Neural cell (in vitro differentiated cells): ENCODE measurements around the gene UGCG. TPM values are rescaled to one million over a fixed set of nuclear protein-coding genes. Genes with fewer than 3 reads are reported as not detected.

Experiments used
- H2AFZ ChIP-seq: fragments of 200-600, 300-800 bp; sonication (generic), shearing (Covaris generic); 2 replicates; pipeline ENCODE4 v1.6.0; 2014; ENCODE audit warnings: low read depth, mild to moderate bottlenecking, antibody characterized with exemption, low read length, moderate library complexity
- H3F3A ChIP-seq: fragments of 200-600 bp; shearing (Covaris generic); 2 replicates; pipeline ENCODE4 v1.6.1; 2016; ENCODE audit warnings: mild to moderate bottlenecking, moderate library complexity, mixed read lengths, antibody characterized with exemption, low read length; ENCODE audit not compliant: insufficient read depth, poor library complexity, severe bottlenecking
- H3K27ac ChIP-seq: fragments of 200-600, 300-800 bp; sonication (generic), shearing (Covaris generic); 2 replicates; pipeline ENCODE4 v1.5.1; 2014; ENCODE audit warnings: mild to moderate bottlenecking, low read length, moderate library complexity
- H3K27me3 ChIP-seq: fragments of 300-800, 200-600 bp; sonication (generic), shearing (Covaris generic); 2 replicates; pipeline ENCODE4 v1.6.0; 2014; ENCODE audit warnings: mild to moderate bottlenecking, low read depth, low read length, moderate library complexity; ENCODE audit not compliant: insufficient read depth
- H3K36me3 ChIP-seq: fragments of 300-800, 200-600 bp; sonication (generic), shearing (Covaris generic); 2 replicates; pipeline ENCODE4 v1.5.1; 2014; ENCODE audit warnings: mild to moderate bottlenecking, antibody characterized with exemption, low read length, moderate library complexity; ENCODE audit not compliant: insufficient read depth
- H3K4me2 ChIP-seq: fragments of 300-800, 200-600 bp; sonication (generic), shearing (Covaris generic); 2 replicates; pipeline ENCODE4 v1.6.0; 2014; ENCODE audit warnings: mild to moderate bottlenecking, low read length
- H3K4me3 ChIP-seq: fragments of 300-800, 200-600 bp; sonication (generic), shearing (Covaris generic); 2 replicates; pipeline ENCODE4 v1.5.1; 2014; ENCODE audit warnings: mild to moderate bottlenecking, low read length, moderate library complexity
- H3K79me2 ChIP-seq: fragments of 200-600 bp; shearing (Covaris generic); replicated peaks from 2 replicates; pipeline ENCODE4 v1.6.0; 2014; ENCODE audit warnings: mild to moderate bottlenecking, low read length, moderate library complexity; ENCODE audit not compliant: insufficient read depth
- H3K9ac ChIP-seq: fragments of 300-800, 200-600 bp; sonication (generic), shearing (Covaris generic); 2 replicates; pipeline ENCODE4 v1.6.1; 2016; ENCODE audit warnings: mild to moderate bottlenecking, low read length, mixed read lengths
- H3K9me2 ChIP-seq: fragments of 200-600 bp; shearing (Covaris generic); 2 replicates; pipeline ENCODE4 v1.6.1; 2016; ENCODE audit warnings: mild to moderate bottlenecking, low read length, mixed read lengths; ENCODE audit not compliant: insufficient read depth
- H3K9me3 ChIP-seq: fragments of 200-600, 300-800 bp; sonication (generic), shearing (Covaris generic); 2 replicates; pipeline ENCODE4 v1.6.1; 2016; ENCODE audit warnings: mild to moderate bottlenecking, mixed run types, low read length, moderate library complexity, mixed read lengths
- H4K20me1 ChIP-seq: fragments of 200-600 bp; shearing (Covaris generic); 2 replicates; pipeline ENCODE4 v1.6.1; 2016; ENCODE audit warnings: mild to moderate bottlenecking, mixed run types; ENCODE audit not compliant: insufficient read depth
- CTCF ChIP-seq: fragments of 450-650 bp; IDR thresholded peaks from 2 replicates; pipeline ENCODE4 v1.5.1; 2014; ENCODE audit warnings: antibody characterized with exemption, mild to moderate bottlenecking, moderate library complexity; ENCODE audit not compliant: poor library complexity, severe bottlenecking
- EP300 ChIP-seq: fragments of 450-650 bp; conservative IDR thresholded peaks from 2 replicates; pipeline ENCODE4 v1.6.1; 2014; ENCODE audit warnings: antibody characterized with exemption, mild to moderate bottlenecking, moderate library complexity; ENCODE audit not compliant: poor library complexity, severe bottlenecking
- EZH2 ChIP-seq: fragments of 200-600, 300-800 bp; shearing (Covaris generic), sonication (generic); IDR thresholded peaks from 2 replicates; pipeline ENCODE4 v1.6.1; 2014; ENCODE audit warnings: antibody characterized with exemption, low read length, borderline replicate concordance, mild to moderate bottlenecking; ENCODE audit not compliant: insufficient read depth, poor library complexity, severe bottlenecking
- MXI1 ChIP-seq: fragments of 450-650 bp; conservative IDR thresholded peaks from 2 replicates; pipeline ENCODE4 v1.6.1; 2014; ENCODE audit warnings: antibody characterized with exemption, mild to moderate bottlenecking; ENCODE audit not compliant: poor library complexity, severe bottlenecking
- POLR2AphosphoS5 ChIP-seq: IDR thresholded peaks from 2 replicates; pipeline ENCODE4 v1.6.1; 2012
- RAD21 ChIP-seq: fragments of 450-650 bp; conservative IDR thresholded peaks from 2 replicates; pipeline ENCODE4 v1.6.1; 2014; ENCODE audit warnings: antibody characterized with exemption, mild to moderate bottlenecking, moderate library complexity
- SMC3 ChIP-seq: fragments of 450-650 bp; conservative IDR thresholded peaks from 2 replicates; pipeline ENCODE4 v1.6.1; 2014; ENCODE audit warnings: antibody characterized with exemption, mild to moderate bottlenecking, moderate library complexity; ENCODE audit not compliant: poor library complexity
- TAF1 ChIP-seq: IDR thresholded peaks from 2 replicates; pipeline ENCODE4 v1.6.1; 2012; ENCODE audit warnings: low read depth
- polyA plus RNA-seq: library from polyadenylated mRNA; depleted of rRNA; stranded (reverse); fragments of >200 nt; gene quantifications from 2 replicates; pipeline ENCODE4 v1.2.3, GENCODE V29; 2014
- TF ChIP-seq, protein P1 (sequence below): IDR thresholded peaks from 2 replicates; pipeline ENCODE4 v1.6.1; 2012; ENCODE audit warnings: borderline replicate concordance

Gene UGCG
- polyA plus RNA-seq, 1 donor from 2014 or later, result 93.6 TPM

GRCh38 chr9:111979561-111979960 is 82.9 kb downstream of the UGCG start:
- Histone ChIP-seq H3K9me3 (no peaks in the 10 kb centered on the region), H2AFZ (no peak overlapping the region), H4K20me1 (no peaks in the 10 kb centered on the region), H3K79me2 (no peaks in the 10 kb centered on the region), H3K9me2 (no peaks in the 10 kb centered on the region), H3K27ac (no peak overlapping the region), H3F3A (no peaks in the 10 kb centered on the region), H3K4me3 (no peak overlapping the region), H3K36me3 (no peaks in the 10 kb centered on the region), H3K27me3 (no peaks in the 10 kb centered on the region), H3K4me2 (no peak overlapping the region), H3K9ac (no peak overlapping the region)
- no peak for TF ChIP-seq CTCF
- TF ChIP-seq SMC3, result no peak
- TF ChIP-seq TAF1, result no peak
- TF ChIP-seq EZH2, result no peak
- no peak for TF ChIP-seq EP300
- TF ChIP-seq, protein P1, sequence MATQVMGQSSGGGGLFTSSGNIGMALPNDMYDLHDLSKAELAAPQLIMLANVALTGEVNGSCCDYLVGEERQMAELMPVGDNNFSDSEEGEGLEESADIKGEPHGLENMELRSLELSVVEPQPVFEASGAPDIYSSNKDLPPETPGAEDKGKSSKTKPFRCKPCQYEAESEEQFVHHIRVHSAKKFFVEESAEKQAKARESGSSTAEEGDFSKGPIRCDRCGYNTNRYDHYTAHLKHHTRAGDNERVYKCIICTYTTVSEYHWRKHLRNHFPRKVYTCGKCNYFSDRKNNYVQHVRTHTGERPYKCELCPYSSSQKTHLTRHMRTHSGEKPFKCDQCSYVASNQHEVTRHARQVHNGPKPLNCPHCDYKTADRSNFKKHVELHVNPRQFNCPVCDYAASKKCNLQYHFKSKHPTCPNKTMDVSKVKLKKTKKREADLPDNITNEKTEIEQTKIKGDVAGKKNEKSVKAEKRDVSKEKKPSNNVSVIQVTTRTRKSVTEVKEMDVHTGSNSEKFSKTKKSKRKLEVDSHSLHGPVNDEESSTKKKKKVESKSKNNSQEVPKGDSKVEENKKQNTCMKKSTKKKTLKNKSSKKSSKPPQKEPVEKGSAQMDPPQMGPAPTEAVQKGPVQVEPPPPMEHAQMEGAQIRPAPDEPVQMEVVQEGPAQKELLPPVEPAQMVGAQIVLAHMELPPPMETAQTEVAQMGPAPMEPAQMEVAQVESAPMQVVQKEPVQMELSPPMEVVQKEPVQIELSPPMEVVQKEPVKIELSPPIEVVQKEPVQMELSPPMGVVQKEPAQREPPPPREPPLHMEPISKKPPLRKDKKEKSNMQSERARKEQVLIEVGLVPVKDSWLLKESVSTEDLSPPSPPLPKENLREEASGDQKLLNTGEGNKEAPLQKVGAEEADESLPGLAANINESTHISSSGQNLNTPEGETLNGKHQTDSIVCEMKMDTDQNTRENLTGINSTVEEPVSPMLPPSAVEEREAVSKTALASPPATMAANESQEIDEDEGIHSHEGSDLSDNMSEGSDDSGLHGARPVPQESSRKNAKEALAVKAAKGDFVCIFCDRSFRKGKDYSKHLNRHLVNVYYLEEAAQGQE, result no peak
- TF ChIP-seq POLR2AphosphoS5, result no peak
- TF ChIP-seq RAD21, result no peak
- TF ChIP-seq MXI1, result no peak

GRCh38 chr9:111980398-111980797 is 83.8 kb downstream of the UGCG start:
- Histone ChIP-seq H3K9me3 (no peaks in the 10 kb centered on the region), H3K9ac (no peak overlapping the region), H3K27ac (no peak overlapping the region), H3K27me3 (no peaks in the 10 kb centered on the region), H3K79me2 (no peaks in the 10 kb centered on the region), H3K4me2 (no peak overlapping the region), H3K9me2 (no peaks in the 10 kb centered on the region), H3K4me3 (no peak overlapping the region), H2AFZ (no peak overlapping the region), H3F3A (no peaks in the 10 kb centered on the region), H3K36me3 (no peaks in the 10 kb centered on the region), H4K20me1 (no peaks in the 10 kb centered on the region)
- no peak for TF ChIP-seq SMC3

GRCh38 chr9:111983484-111983908 is 86.9 kb downstream of the UGCG start:
- no peaks in the 10 kb centered on the region for H4K20me1 ChIP-seq
- H3K79me2 ChIP-seq, result no peaks in the 10 kb centered on the region
- no peaks in the 10 kb centered on the region for H3K9me3 ChIP-seq
- no peaks in the 10 kb centered on the region for H3F3A ChIP-seq
- H3K27ac ChIP-seq, result no peak overlapping the region
- TF ChIP-seq, protein P1, result no peak
- TF ChIP-seq RAD21 (no peak), POLR2AphosphoS5 (no peak)
- no peak overlapping the region for H3K4me2 ChIP-seq
- H3K9ac ChIP-seq, result no peak overlapping the region
- H3K27me3 ChIP-seq, result no peaks in the 10 kb centered on the region
- H3K4me3 ChIP-seq, result no peak overlapping the region
- H2AFZ ChIP-seq, result no peak overlapping the region
- H3K36me3 ChIP-seq, result no peaks in the 10 kb centered on the region
- no peaks in the 10 kb centered on the region for H3K9me2 ChIP-seq
